Measurements from ENCODE around the gene ADGRG6. TPM values are rescaled to one million over a fixed set of nuclear protein-coding genes. Genes with fewer than 3 reads are reported as not detected.

Gene ADGRG6
- total RNA-seq, 1 experiment from 2014 or later: 30.3 TPM

- Histone ChIP-seq H4K20me1 (ENCODE audit: insufficient read depth) (no peaks in the 10 kb centered on the region), H3K4me1 (replicated peaks; ENCODE audit: insufficient read depth) (no peaks in the 10 kb centered on the region), H3K9me3 (ENCODE audit: insufficient read depth, low read depth) (no peaks in the 10 kb centered on the region; the same call in 1 of the 2 replicates), H3K79me2 (ENCODE audit: low read depth) (no peaks in the 10 kb centered on the region), H3K27ac (no peak overlapping the region), H2AFZ (no peak overlapping the region), H3K4me3 (no peak overlapping the region), H3F3A (ENCODE audit: insufficient read depth, low read depth) (no peaks in the 10 kb centered on the region), H3K4me2 (no peak overlapping the region), H3K27me3 (ENCODE audit: insufficient read depth, low read depth) (no peaks in the 10 kb centered on the region), H3K9me2 (ENCODE audit: insufficient read depth) (no peaks in the 10 kb centered on the region), H3K36me3 (ENCODE audit: low read depth) (no peaks in the 10 kb centered on the region)
- TF ChIP-seq EZH2 (IDR thresholded peaks at IDR 0.05; ENCODE audit: low read depth) (no peak), CTCF (conservative IDR thresholded peaks at IDR 0.05) (no peak)
- intact Hi-C loops (cut with micrococcal nuclease; ENCODE audit: unreplicated experiment): no loop called here
- POLR2A ChIA-PET (ENCODE audit: unreplicated experiment): no interaction called here
- no TSS peak for BruUV-seq (replicated peaks)
- CTCF ChIA-PET: no interaction called here
- no peak for DNase-seq
These were observed 39.6 kb upstream of the ADGRG6 start for GRCh38 chr6:142262231-142262630.

DNA sequence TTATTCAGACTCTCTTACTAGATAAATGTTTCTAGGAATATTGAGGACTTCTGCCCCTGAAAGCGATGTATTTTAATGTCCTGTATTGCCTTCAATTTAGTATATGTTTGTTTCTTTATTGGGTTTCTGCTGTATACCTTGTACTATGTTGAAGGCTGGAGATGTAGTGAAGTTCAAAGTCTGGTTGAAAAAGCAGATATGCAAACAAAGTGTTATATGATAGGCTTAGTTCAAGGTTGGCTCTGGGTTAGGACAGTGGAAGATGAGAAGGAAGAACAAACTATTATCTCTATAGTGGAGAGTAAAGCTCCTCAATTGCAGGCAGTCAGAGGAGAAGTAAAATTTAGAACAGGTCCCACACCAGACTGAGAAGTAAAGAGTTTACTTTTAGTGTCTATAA, 36.3 kb upstream of the ADGRG6 start:
- Histone ChIP-seq H3K4me3 (no peak overlapping the region), H3K9me2 (ENCODE audit: insufficient read depth) (no peaks in the 10 kb centered on the region), H4K20me1 (ENCODE audit: insufficient read depth) (no peaks in the 10 kb centered on the region), H2AFZ (no peak overlapping the region), H3K27me3 (ENCODE audit: insufficient read depth, low read depth) (no peaks in the 10 kb centered on the region), H3K4me1 (replicated peaks; ENCODE audit: insufficient read depth) (no peaks in the 10 kb centered on the region), H3K36me3 (ENCODE audit: low read depth) (no peaks in the 10 kb centered on the region), H3K9me3 (ENCODE audit: insufficient read depth, low read depth) (no peaks in the 10 kb centered on the region), H3K4me2 (no peak overlapping the region), H3K27ac (no peak overlapping the region), H3K79me2 (ENCODE audit: low read depth) (no peaks in the 10 kb centered on the region), H3F3A (ENCODE audit: insufficient read depth, low read depth) (no peaks in the 10 kb centered on the region)
- no peak for TF ChIP-seq CTCF (conservative IDR thresholded peaks at IDR 0.05)
- no peak for TF ChIP-seq EZH2 (IDR thresholded peaks at IDR 0.05; ENCODE audit: low read depth)
- ChIA-PET POLR2A (ENCODE audit: unreplicated experiment) (no interaction called here), CTCF (no interaction called here)
- no TSS peak for BruUV-seq (replicated peaks)
- no peak for DNase-seq
- intact Hi-C loops (cut with micrococcal nuclease; ENCODE audit: unreplicated experiment): no loop called here

DNA sequence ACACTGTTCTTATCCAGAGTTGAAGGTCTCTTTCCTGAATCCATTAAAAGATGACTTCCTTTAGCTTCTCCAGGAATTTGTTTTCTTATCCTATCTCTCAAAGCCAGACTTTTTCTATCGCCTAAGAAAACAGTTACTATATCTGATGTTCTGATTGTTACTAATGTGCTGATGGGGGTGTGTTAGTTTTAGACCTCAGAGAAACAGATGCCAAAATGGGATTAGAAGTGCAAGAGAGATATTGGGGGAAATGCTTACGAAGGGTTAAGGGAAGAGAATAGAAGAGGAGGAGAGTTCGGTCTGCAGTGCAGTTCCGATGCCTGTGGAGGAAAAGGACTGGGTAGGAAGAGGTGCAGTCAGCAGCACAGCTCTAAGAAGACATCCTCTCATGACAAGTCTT, 35.7 kb upstream of the ADGRG6 start:
- H2AFZ ChIP-seq: no peak overlapping the region
- no peaks in the 10 kb centered on the region for H3K36me3 ChIP-seq (ENCODE audit: low read depth)
- H3K4me2 ChIP-seq: no peak overlapping the region
- CTCF ChIA-PET: no interaction called here
- H3K27ac ChIP-seq: no peak overlapping the region
- no peaks in the 10 kb centered on the region for H4K20me1 ChIP-seq (ENCODE audit: insufficient read depth)
- no peak for DNase-seq
- H3F3A ChIP-seq (ENCODE audit: insufficient read depth, low read depth): no peaks in the 10 kb centered on the region
- no peaks in the 10 kb centered on the region for H3K9me2 ChIP-seq (ENCODE audit: insufficient read depth)
- POLR2A ChIA-PET (ENCODE audit: unreplicated experiment): no interaction called here
- no peaks in the 10 kb centered on the region for H3K27me3 ChIP-seq (ENCODE audit: insufficient read depth, low read depth)
- no peaks in the 10 kb centered on the region for H3K79me2 ChIP-seq (ENCODE audit: low read depth)
- TF ChIP-seq CTCF (conservative IDR thresholded peaks at IDR 0.05): no peak
- TF ChIP-seq EZH2 (IDR thresholded peaks at IDR 0.05; ENCODE audit: low read depth): no peak
- H3K4me3 ChIP-seq: no peak overlapping the region
- no peaks in the 10 kb centered on the region for H3K4me1 ChIP-seq (replicated peaks; ENCODE audit: insufficient read depth)
- intact Hi-C loops (cut with micrococcal nuclease; ENCODE audit: unreplicated experiment): no loop called here
- H3K9me3 ChIP-seq (ENCODE audit: insufficient read depth, low read depth): no peaks in the 10 kb centered on the region
- BruUV-seq (replicated peaks): no TSS peak
